Stimulated activated CD8-positive, alpha-beta memory T cell treated with anti-CD3 and anti-CD28 coated beads, Interleukin-15, amount 100 ng/mL, for 1 hour (primary cell): ENCODE data around the gene RAPGEF5.

Experiments used
- DNase-seq: peaks from one replicate; pipeline ENCODE4 v3.0.0-alpha.2; 2020; ENCODE audit warnings: low read depth

RAPGEF5 gene

GRCh38 chr7:22189230-22189629 is 167.7 kb downstream of the RAPGEF5 start:
- no peak for DNase-seq

GRCh38 chr7:22187691-22188348 is 169.1 kb downstream of the RAPGEF5 start:
- DNase-seq: no peak

DNA sequence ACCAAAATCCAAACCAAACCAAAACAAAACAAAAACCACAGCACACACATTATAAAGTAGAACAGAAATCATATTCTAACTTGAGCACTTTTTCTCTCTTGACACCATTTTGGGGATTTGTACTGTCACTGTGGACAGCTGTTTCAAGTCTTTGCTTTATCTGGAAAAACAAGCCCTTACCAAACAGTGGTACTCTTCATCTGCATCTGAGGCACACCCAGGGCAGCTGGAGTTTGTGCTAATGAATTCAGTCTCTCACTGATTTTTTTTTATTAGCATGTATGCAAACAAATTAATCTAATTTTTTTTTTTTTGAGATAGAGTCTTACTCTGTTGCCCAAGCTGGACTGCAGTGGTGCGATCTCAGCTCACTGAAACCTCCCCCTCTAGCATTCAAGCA is 171.4 kb downstream of the RAPGEF5 start:
- no peak for DNase-seq

GRCh38 chr7:22184549-22185199 is 172.3 kb downstream of the RAPGEF5 start:
- DNase-seq: no peak

DNA sequence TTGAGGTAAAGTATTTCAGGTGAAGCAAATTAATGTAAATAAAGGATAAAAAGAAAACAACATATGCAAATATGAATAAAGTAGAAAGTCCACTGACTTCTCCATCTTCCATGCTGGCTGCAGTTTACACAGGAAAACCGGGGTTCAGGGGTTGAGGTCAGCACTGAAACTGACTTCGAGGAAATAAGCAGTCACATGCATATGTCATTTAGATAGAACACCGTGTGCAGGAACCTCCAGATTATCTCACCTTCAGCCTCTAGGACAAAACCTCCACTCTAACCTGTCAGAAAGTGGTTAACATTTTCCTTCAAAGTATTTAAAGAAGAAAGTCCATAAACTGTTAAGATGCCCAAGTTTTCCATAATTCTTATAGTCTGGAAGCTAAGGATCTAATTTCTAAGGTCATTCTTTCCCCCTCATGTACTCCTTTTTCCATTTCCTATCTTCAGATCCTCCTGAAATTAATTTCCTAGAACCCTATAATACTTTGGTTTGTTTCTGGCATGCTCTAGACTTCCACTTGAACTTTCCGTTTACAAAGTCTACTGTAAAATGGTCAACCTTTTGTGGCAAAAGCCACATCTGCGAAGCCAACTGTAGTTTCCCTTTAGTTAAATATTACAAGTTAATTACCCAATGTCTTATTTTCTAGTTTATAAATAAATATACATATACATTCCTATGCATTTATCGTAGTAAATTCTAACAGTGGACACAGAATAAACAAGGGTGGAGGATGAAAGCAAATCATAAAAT is 173.3 kb downstream of the RAPGEF5 start:
- no peak for DNase-seq

DNA sequence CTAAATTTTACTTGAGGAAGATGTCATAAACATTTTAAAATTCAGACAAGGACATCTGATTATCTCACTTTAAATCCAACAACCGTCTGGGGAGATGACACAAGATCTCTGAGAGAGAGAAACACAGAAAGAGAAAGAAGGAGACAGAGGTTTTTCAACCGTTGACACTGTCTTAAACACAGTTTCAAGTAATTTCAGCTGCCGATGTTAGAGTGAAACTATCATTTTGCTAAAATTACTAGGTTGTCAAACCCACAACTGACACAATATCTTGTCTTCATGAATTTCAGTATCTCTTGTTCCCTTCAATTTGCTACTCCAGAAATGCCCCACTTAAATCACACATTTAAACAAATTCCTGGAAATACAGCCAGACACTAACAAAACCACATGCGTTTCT is 174.8 kb downstream of the RAPGEF5 start:
- DNase-seq: no peak

DNA sequence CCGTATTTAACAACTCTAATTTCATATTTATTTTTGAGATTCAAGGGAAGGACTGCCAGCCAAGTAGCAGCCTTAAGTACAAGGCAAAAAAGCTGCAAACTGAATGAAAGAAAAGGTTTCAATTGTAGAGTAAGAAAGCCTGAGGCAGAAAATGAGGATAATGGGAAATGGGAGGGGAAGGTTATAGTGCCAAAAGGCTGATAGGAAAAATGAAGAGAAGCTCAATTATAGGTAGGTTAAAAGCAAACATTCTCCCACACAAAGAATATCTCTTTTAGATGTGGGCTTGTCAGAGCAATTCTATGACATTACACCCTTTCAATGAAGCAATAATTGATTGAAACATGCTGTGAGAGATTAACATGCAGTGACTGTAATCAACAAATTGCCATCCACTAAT is 175.3 kb downstream of the RAPGEF5 start:
- DNase-seq: no peak

- no peak for DNase-seq
Measured at GRCh38 chr7:22179442-22179879, 177.5 kb downstream of the RAPGEF5 start.

GRCh38 chr7:22178735-22179134 is 178.2 kb downstream of the RAPGEF5 start:
- no peak for DNase-seq

DNA sequence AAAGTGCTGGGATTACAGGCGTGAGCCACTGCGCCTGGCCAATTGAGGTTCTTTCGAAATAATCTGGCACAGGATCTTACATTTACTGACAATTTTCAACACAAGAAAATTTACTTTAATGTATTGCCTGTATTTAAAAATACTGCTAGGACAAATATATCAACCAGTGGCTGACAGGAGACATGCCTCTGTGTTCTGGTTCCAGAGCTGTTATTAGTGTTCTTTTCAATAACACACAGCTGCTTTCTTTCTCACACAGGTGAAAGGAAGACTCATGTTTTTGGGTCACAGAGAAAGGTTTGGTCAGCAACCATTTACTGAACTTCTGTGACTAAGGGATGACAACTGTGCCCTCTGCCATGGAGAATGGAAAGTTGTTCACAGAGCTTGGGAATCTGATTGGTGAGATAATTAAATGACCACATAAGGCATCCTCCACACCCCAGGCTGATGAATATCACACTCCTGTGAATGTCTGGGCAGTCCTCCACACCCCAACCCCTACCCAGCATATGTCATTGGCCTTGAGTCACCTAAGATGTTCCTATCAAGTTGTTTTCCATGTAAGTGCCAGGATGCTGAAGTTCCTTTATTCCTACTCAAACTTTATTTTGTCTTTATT is 180.1 kb downstream of the RAPGEF5 start:
- no peak for DNase-seq

GRCh38 chr7:22174574-22174953 is 182.4 kb downstream of the RAPGEF5 start:
- DNase-seq: no peak

GRCh38 chr7:22173685-22174573 is 183.0 kb downstream of the RAPGEF5 start:
- no peak for DNase-seq

DNA sequence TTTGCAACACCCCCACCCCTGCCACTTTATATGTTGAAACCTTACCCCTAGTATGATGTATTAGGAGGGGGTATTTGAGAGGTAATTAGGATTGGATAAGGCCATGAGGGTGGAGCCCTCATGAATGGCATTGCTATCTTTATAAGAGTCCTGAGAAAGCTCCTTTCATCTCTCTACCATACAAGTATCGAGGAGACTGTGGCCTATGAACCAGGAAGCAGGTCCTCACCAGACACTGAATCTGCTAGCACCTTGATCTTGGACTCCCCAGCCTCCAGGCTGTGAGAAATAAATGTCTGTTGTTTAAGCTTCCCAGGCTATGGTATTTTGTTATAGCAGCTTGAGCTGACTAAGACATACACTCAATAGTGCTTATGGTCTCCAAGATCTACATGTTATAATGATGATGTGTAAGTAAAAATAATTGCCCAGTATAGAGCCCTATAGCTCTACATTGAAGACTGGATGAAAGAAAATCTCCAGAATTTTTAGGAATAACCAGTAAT is 188.8 kb downstream of the RAPGEF5 start:
- DNase-seq: no peak

GRCh38 chr7:22167482-22167881 is 189.5 kb downstream of the RAPGEF5 start:
- DNase-seq: no peak

DNA sequence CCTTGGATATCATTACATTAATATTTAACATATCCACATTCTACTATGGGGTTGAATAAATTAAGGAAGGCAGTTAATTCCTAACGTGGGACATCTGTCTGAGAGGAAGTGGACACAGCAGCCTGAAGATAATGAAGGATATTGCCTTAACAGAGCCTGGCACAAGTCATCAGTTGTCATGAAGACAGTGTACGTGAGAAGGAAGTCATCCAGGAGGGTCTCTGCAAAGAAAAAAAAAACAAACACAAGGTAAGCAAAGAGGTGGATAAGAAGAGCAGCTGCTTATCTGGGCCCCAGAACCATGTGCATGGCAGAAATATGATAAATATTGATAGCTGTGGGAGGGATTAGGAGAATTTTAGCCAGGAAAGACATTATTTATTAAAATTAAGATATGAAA is 190.0 kb downstream of the RAPGEF5 start:
- no peak for DNase-seq

GRCh38 chr7:22159341-22159740 is 197.6 kb downstream of the RAPGEF5 start:
- DNase-seq: no peak

GRCh38 chr7:22157552-22157951 is 199.4 kb downstream of the RAPGEF5 start:
- no peak for DNase-seq

- no peak for DNase-seq
Measured at GRCh38 chr7:22156205-22156604, 200.7 kb downstream of the RAPGEF5 start.

GRCh38 chr7:22154143-22154529 is 202.8 kb downstream of the RAPGEF5 start:
- DNase-seq: no peak

GRCh38 chr7:22153432-22154142 is 203.4 kb downstream of the RAPGEF5 start:
- no peak for DNase-seq

DNA sequence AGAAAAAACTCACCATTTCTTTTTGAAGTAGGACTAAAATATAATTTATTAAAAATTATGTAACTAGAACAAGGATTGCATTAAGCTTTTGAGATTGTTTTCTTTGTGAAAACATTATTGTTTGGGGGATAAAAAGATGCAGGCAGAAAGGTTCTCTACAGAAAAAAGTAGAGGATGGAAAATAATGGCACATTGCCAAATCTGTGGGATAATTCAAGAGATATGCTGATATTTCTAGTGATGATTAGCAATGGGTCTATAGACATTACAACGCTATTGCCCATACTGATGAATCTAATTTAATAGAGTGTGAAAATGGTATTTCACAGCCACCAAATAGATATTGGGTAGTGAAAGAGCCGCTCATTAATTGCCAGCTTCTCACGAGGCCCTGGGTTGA is 204.3 kb downstream of the RAPGEF5 start:
- DNase-seq: no peak
